ENCODE data around the gene CCL27. TPM values are rescaled to one million over a fixed set of nuclear protein-coding genes. Genes with fewer than 3 reads are reported as not detected.

Gene CCL27, protein sequence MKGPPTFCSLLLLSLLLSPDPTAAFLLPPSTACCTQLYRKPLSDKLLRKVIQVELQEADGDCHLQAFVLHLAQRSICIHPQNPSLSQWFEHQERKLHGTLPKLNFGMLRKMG
- total RNA-seq = under 1 TPM in 1 of 2 experiments, not detected in 1; 0.69 TPM

DNA sequence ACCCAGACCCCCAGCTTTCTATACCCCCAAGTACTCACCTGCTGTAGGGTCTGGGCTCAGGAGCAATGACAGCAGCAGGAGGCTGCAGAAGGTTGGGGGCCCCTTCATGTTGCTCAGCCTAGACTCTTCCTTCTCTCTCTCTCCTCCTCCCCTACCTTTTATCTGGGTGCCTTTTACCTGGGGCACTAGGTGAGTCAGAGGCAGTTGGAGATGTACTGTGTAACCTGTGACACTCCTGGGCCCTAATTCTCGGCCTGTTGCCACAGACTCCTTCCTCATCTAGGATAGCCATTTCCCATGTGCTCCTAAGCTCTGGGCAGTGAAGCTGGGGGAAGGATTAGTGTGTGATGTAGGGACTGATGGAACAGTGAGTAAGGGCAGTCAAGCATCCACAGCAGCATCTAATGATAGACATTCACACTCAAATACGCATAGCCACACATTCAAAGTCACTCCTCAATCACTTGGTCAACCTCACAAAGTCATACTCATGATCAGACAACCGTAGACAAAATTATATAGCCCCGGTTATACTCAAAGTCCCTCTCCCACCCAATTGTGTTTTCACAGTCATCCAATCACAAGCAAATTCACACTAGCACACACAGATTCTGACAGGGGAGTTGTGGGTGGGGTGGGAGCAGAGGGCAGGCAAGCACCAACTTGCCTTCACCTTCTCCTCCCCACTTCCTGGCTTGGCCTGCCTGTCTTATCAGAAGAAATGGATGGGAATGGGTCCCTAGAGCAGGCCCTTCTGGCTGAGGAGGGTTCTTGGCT is at the start of gene CCL27:
Gene CCL27, minus strand, starts transcription at position 132 of the 777 bp plus-strand sequence. Its CDS starts 24 bp downstream, at position 108.
- Mint-ChIP-seq H3K36me3 (ENCODE audit: low read depth) (peaks cover 3% of the 10 kb centered on the region), H3K4me1 (ENCODE audit: low read depth) (peaks cover 43% of the 10 kb centered on the region), H3K4me3 (no peak within 1 kb of the TSS), H3K27me3 (ENCODE audit: low read depth) (no peaks in the 10 kb centered on the region), H3K9me3 (no peaks in the 10 kb centered on the region), H3K27ac (peak within 1 kb of the TSS; percentile 74)
- peak; percentile 17 for DNase-seq
- intact Hi-C loops (cut with micrococcal nuclease) = loop anchor here (5.0 to 10.0 kb wide), 3 partner anchors 325 to 1472 kb away; partner anchors contain the start of genes DNAJB5, GLIPR2 and TESK1
- CTCF ChIA-PET = interaction anchor here (0.6 to 5.8 kb wide), 9 partner anchors 13 to 284 kb away, joined by 3 to 40 read pairs (median 6); partner anchors contain the start of gene GALT

DNA sequence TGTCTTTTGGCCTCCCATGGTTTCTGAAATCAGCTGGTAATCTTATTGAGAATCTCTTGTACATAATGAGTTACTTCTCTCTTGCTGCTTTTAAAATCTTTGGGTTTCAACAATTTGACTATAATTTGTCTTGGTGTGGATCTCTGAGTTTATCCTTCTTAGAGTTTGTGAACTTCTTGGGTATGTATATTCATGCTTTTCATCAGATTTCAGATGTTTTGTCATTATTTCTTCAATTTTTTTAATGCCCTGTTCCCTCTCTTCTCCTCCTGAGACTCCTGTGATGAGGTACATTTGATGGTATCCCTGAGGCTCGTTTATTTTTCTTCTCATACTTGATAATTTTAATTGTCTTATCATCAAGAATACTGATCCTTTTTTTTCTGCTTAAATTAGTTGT is 49.7 kb upstream of the CCL27 start:
- intact Hi-C loops (cut with micrococcal nuclease) = no loop called here

DNA sequence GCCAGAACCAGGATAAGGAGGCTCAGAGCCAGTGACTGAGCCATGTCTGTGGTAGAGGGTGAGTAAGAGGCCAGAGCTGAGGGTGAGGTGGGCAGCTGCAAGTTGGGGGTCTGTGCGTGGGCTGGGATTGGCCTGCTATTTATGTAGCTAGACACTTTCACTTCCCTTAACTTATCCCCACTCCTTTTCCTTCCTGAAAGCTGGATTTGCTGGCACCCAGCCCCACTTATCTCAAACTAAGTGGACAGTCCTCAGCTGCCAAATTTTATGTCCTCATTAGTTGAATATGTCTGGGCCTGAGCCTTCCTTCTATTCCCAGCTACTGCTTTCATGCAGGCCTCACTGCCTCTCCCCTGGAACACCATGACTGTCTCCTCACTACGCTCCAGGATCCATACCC is 47.6 kb upstream of the CCL27 start, which contains the start of gene CCL21:
Gene CCL21, minus strand, starts transcription at position 114 of the 400 bp plus-strand sequence. Its CDS starts 70 bp downstream, at position 44.
- H3K27ac Mint-ChIP-seq = no peak within 1 kb of the TSS
- intact Hi-C loops (cut with micrococcal nuclease) = no loop called here

More for the DNA sequence above, 49.7 kb upstream of the CCL27 start:
- Mint-ChIP-seq H3K27ac (no peak overlapping the region), H3K36me3 (ENCODE audit: low read depth) (no peaks in the 10 kb centered on the region), H3K4me3 (no peak overlapping the region), H3K4me1 (ENCODE audit: low read depth) (no peaks in the 10 kb centered on the region), H3K27me3 (ENCODE audit: low read depth) (no peaks in the 10 kb centered on the region), H3K9me3 (no peaks in the 10 kb centered on the region)
- no peak for DNase-seq
- CTCF ChIA-PET = no interaction called here

DNA sequence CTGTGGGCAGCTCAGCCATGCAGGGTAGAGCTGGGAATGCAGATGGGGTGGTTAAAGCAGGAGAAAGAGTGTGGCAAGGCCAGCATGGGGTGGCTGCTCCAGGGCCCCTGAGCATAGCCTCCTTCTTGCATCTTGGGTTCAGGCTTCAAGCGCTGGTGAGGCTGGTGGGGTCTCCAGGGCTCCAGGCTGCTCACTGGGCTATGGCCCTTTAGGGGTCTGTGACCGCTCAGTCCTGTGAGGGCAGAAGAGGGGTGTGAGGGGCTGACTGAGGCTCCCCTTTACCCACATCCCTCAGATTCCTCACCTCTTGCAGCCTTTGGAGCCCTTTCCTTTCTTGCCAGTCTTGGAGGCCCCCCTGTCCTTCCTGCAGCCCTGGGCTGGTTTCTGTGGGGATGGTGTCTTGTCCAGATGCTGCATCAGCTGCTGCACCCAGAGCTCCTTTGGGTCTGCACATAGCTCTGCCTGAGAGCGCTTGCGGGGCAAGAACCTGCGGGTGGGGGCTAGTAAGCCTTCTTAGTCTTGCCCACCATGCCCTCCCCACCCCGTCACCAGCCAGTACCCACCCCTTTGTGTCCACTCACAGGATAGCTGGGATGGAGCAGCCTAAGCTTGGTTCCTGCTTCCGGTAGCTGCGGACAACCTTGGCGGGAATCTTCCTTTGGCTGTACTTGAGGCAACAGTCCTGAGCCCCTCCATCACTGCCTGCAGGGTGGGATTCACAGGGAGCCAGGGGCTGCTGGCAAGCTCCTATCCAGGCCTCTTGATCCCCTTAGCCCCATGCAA is 46.9 kb upstream of the CCL27 start:
- CTCF ChIA-PET = interaction anchor here (1.1 to 1.6 kb wide), 3 partner anchors 7 to 45 kb away, joined by 3 to 4 read pairs (median 3); no protein-coding TSS in a partner anchor
- H3K4me1 Mint-ChIP-seq (ENCODE audit: low read depth) = no peaks in the 10 kb centered on the region
- DNase-seq = no peak
- H3K36me3 Mint-ChIP-seq (ENCODE audit: low read depth) = no peaks in the 10 kb centered on the region
- intact Hi-C loops (cut with micrococcal nuclease) = no loop called here
- no peak overlapping the region for H3K27ac Mint-ChIP-seq
- H3K9me3 Mint-ChIP-seq = no peaks in the 10 kb centered on the region
- no peak overlapping the region for H3K4me3 Mint-ChIP-seq
- no peaks in the 10 kb centered on the region for H3K27me3 Mint-ChIP-seq (ENCODE audit: low read depth)

More for the DNA sequence above, 47.6 kb upstream of the CCL27 start, which contains the start of gene CCL21:
- Mint-ChIP-seq H3K4me3 (no peak within 1 kb of the TSS), H3K9me3 (no peaks in the 10 kb centered on the region), H3K27me3 (ENCODE audit: low read depth) (no peaks in the 10 kb centered on the region), H3K36me3 (ENCODE audit: low read depth) (no peaks in the 10 kb centered on the region), H3K4me1 (ENCODE audit: low read depth) (no peaks in the 10 kb centered on the region)
- CTCF ChIA-PET = interaction anchor here (1.1 to 1.6 kb wide), 3 partner anchors 7 to 45 kb away, joined by 3 to 4 read pairs (median 3); no protein-coding TSS in a partner anchor
- no peak for DNase-seq

DNA sequence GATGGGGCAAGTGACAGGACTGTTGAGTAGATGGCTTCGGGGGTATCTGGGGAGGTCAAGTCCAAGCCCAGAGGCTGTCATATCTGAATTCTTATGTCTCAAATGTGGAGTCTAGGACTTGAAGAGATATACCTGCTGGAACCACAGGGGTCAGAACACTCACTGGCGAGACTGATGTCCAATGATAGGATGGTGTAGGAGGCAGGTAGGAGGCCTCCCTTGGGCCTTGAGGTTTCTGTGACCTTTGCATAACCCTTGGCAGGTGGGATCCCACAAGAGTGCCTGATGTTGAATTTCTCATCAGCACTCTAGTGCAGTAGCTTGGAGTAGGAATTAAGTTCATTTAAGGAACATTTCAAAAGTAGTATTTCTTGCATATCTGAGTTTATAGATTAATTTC is 44.7 kb upstream of the CCL27 start:
- Mint-ChIP-seq H3K36me3 (ENCODE audit: low read depth) (no peaks in the 10 kb centered on the region), H3K27ac (no peak overlapping the region), H3K27me3 (ENCODE audit: low read depth) (no peaks in the 10 kb centered on the region), H3K4me3 (no peak overlapping the region), H3K4me1 (ENCODE audit: low read depth) (peaks cover under 1% of the 10 kb centered on the region), H3K9me3 (no peaks in the 10 kb centered on the region)
- CTCF ChIA-PET = interaction anchor here (0.6 to 0.8 kb wide), 2 partner anchors 9 to 61 kb away, joined by 3 read pairs; no protein-coding TSS in a partner anchor
- intact Hi-C loops (cut with micrococcal nuclease) = no loop called here
- DNase-seq = no peak

DNA sequence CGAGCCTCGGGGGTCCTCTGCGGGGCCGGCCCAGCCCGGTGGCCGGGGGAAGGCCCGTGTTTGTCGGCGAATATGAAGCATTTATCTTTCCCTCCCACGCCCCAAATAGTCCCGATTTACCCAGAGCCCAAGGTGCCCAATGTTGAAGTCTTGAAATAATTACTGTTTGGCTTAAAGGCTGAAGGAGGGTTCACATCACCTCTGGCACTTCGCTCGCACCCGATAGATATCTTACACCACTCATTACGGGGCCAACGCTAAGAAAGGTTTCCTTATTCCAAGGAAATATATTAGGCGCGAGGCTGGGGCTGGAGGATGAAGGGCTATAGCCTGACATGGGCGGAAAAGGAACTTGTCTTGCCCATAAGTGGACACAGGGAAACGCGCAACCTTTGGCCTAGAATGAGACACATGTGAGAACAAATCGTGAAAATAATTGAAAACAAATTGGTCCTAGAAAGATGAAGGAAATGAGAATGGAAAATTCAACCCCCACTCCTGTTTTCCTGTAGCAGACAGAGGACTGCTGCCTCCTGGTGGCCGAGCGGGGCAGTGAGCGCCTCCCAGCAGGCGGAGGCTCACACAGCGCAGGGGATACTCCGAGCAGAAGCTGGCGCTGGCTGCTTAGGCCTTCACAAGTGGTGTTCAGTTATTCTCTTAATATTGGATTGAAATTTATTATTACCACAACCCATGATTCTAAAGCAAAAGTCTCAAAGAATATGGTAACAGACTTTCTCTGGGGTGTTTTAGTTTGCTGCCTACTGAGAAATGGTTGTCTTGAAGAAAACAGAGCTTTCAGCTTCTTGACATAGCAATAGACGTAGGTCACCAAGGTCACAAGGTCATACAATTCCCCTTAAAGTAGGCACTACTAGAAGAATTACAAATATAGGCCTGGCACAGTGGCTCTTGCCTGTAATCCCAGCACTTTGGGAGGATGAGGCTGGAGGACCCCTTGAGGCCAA is 39.6 kb upstream of the CCL27 start:
- DNase-seq = peak; percentile 90
- Mint-ChIP-seq H3K27me3 (ENCODE audit: low read depth) (peaks cover 5% of the 10 kb centered on the region), H3K9me3 (no peaks in the 10 kb centered on the region), H3K27ac (no peak overlapping the region), H3K4me3 (peak overlapping the region; percentile 69), H3K4me1 (ENCODE audit: low read depth) (peaks cover 7% of the 10 kb centered on the region), H3K36me3 (ENCODE audit: low read depth) (no peaks in the 10 kb centered on the region)
- intact Hi-C loops (cut with micrococcal nuclease) = loop anchor here (1.0 to 5.0 kb wide), 8 partner anchors 27 to 410 kb away; partner anchors contain the start of genes DNAJB5, ENHO, GALT and RPP25L
- CTCF ChIA-PET = interaction anchor here (0.5 to 4.8 kb wide), 43 partner anchors 8 to 1169 kb away, joined by 3 to 65 read pairs (median 4); partner anchors contain the start of genes CCL19, CCL21, CCL27 and DCTN3

DNA sequence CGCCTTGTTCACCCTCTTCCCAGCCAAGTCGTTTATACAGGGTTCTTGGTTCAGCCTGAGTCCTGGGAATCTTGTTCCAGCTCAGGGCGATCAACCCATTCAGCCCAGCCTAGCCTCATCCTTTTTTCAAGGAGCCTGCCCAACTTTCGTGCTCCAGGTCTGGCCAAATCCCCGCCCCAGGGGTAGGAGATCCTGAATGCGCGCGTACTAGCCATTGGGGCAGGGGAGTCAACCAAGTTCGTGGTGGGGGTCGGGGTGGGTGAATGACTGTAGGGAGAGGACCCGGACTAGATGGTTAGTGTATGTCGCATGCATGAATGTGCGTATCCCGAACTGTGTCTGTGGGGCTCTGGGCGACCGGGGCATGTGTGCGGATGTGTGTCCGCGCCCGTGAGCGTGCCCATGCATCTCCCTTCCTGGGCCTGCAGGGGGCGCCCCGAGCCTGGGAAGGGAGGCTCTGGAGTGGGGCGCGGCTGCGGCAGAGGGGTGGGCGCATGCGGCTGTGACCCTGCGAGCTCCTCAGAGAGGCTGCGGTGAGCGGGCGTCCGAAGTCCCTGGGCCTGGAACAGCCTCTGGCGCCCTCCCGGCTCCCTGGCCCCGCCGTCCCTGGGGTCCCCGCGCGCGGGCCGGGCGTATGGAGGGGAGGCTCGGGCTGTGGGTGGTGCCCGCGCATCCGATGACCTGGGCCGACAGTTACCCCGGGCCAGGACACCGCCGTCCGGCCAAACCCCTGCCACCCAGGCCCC is 38.7 kb upstream of the CCL27 start:
- Mint-ChIP-seq H3K9me3 (no peaks in the 10 kb centered on the region), H3K27ac (no peak overlapping the region), H3K36me3 (ENCODE audit: low read depth) (no peaks in the 10 kb centered on the region), H3K4me1 (ENCODE audit: low read depth) (peaks cover 7% of the 10 kb centered on the region), H3K4me3 (peak overlapping the region; percentile 69), H3K27me3 (ENCODE audit: low read depth) (peaks cover 5% of the 10 kb centered on the region)
- peak; percentile 80 for DNase-seq
- intact Hi-C loops (cut with micrococcal nuclease) = loop anchor here (1.0 to 5.0 kb wide), 4 partner anchors 89 to 411 kb away; partner anchors contain the start of genes DNAJB5, ENHO and RPP25L
- CTCF ChIA-PET = interaction anchor here (0.5 to 4.8 kb wide), 12 partner anchors 15 to 283 kb away, joined by 3 to 65 read pairs (median 5); partner anchors contain the start of gene GALT

DNA sequence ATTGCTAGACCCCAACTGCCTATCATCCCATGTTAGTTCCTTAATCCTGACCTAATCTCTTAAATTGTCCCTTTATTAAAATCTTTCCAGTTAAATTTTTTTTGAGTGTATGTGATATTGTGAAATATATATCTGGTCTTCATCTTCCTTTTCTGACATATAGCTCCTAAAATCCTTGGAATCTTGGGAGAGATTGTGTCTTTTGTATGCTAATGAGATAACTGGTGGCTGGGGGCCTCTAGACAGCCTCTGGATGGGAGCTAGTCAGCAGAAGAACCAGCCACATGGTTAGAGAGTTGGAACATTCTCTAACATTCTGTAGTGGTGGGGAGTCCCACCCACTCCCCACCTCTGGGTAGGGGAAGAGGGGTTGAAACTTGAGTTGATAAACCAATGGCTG is 32.4 kb upstream of the CCL27 start:
- Mint-ChIP-seq H3K27ac (no peak overlapping the region), H3K27me3 (ENCODE audit: low read depth) (no peaks in the 10 kb centered on the region)
- CTCF ChIA-PET = interaction anchor here (0.6 to 1.5 kb wide), 3 partner anchors 11 to 353 kb away, joined by 3 read pairs; no protein-coding TSS in a partner anchor

DNA sequence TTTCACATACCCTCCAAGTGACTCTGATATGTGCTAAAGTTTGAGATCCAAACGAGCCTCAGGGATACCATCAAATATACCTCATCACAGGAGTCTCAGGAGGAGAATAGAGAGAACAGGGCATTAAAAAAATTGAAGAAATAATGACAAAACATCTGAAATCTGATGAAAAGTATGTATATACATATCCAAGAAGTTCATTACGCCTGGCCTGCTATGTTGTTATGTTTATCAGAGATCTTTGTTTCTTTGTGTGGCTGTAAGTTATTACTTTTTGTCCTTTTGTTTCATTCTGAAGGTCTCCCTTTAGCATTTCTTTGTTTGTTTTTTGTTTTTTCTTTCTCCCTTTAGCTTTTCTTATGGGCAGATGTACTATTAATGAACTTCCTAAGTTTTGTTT is 31.1 kb upstream of the CCL27 start:
- no peaks in the 10 kb centered on the region for H3K36me3 Mint-ChIP-seq (ENCODE audit: low read depth)
- no peaks in the 10 kb centered on the region for H3K4me1 Mint-ChIP-seq (ENCODE audit: low read depth)
- CTCF ChIA-PET = interaction anchor here (0.6 kb wide), 1 partner anchor 1574 kb away, joined by 3 read pairs; no protein-coding TSS in a partner anchor
- no peak overlapping the region for H3K4me3 Mint-ChIP-seq
- no peak for DNase-seq
- no peaks in the 10 kb centered on the region for H3K9me3 Mint-ChIP-seq
- H3K27ac Mint-ChIP-seq = no peak overlapping the region
- H3K27me3 Mint-ChIP-seq (ENCODE audit: low read depth) = no peaks in the 10 kb centered on the region
- intact Hi-C loops (cut with micrococcal nuclease) = no loop called here

More for the DNA sequence above, 32.4 kb upstream of the CCL27 start:
- intact Hi-C loops (cut with micrococcal nuclease) = no loop called here
- Mint-ChIP-seq H3K36me3 (ENCODE audit: low read depth) (no peaks in the 10 kb centered on the region), H3K9me3 (no peaks in the 10 kb centered on the region), H3K4me3 (no peak overlapping the region), H3K4me1 (ENCODE audit: low read depth) (no peaks in the 10 kb centered on the region)
- no peak for DNase-seq

DNA sequence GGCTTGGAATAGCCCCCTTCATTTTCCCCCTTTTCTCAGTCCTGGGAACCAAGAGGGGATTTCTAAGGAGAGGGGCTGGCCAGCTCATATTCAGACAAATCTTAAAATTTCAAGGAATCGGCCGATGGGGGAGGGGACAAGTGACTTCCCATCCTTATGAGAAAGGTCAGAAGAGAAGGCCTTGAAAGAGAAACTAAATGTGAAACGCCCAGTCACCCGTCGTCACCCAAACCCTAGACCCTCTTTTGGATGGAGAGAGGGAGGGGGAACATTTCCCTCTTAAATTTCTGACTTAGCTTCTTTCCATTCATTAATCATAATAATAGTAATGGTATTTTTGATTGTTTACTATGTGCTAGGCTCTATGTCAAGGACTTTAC is 29.5 kb upstream of the CCL27 start:
- Mint-ChIP-seq H3K4me1 (ENCODE audit: low read depth) (no peaks in the 10 kb centered on the region), H3K4me3 (no peak overlapping the region), H3K27me3 (ENCODE audit: low read depth) (no peaks in the 10 kb centered on the region), H3K27ac (no peak overlapping the region), H3K36me3 (ENCODE audit: low read depth) (no peaks in the 10 kb centered on the region), H3K9me3 (no peaks in the 10 kb centered on the region)
- CTCF ChIA-PET = interaction anchor here (0.7 to 1.2 kb wide), 3 partner anchors 11 to 145 kb away, joined by 3 to 7 read pairs (median 5); no protein-coding TSS in a partner anchor
- intact Hi-C loops (cut with micrococcal nuclease) = no loop called here
- no peak for DNase-seq
